Esophagus muscularis mucosa (tissue), 4 donors: ENCODE data around the gene SLC35B2. TPM values are rescaled to one million over a fixed set of nuclear protein-coding genes. Genes with fewer than 3 reads are reported as not detected.

Experiments
- DNase-seq: peaks from one replicate; pipeline ENCODE4 v3.0.0-alpha.2; 2017; ENCODE audit errors: extremely low spot score
- H3K27ac ChIP-seq, 4 donors: fragments of 200-600 bp; sonication (generic); replicated peaks in 1 of 4; 1 replicate in 3 of 4; 2 replicates in 1 of 4; pipeline ENCODE4 v1.5.1; 2016 to 2019; ENCODE audit warnings: mild to moderate bottlenecking in 1 of 4
- H3K27me3 ChIP-seq, 4 donors: fragments of 200-600 bp; sonication (generic); one replicate each; pipeline versions ENCODE4 v1.5.1 to v1.6.0; 2016 to 2019
- H3K36me3 ChIP-seq, 4 donors: fragments of 200-600 bp; sonication (generic); one replicate each; pipeline ENCODE4 v1.5.1; 2016 to 2019
- H3K4me1 ChIP-seq, 4 donors: fragments of 200-600 bp; sonication (generic); one replicate each; pipeline ENCODE4 v1.5.1; 2016 to 2019
- H3K4me3 ChIP-seq, 4 donors: fragments of 200-600 bp; sonication (generic); 1 replicate in 2 of 4; 2 replicates in 2 of 4; pipeline ENCODE4 v1.5.1; 2016 to 2019; ENCODE audit warnings: mild to moderate bottlenecking in 4 of 4, moderate library complexity in 1 of 4
- H3K9me3 ChIP-seq, 4 donors: fragments of 200-600 bp; sonication (generic); 1 replicate in 3 of 4; 2 replicates in 1 of 4; pipeline ENCODE4 v1.5.1; 2016 to 2019
- CTCF ChIP-seq, 3 experiments: fragments of 200-600 bp in 2 of 3; fragments of 450-650 bp in 1 of 3; sonication (generic) in 2 of 3; IDR thresholded peaks; one replicate each; pipeline ENCODE4 v1.5.1; 2017 to 2019; ENCODE audit warnings: antibody characterized with exemption in 3 of 3, mild to moderate bottlenecking in 2 of 3, moderate library complexity in 1 of 3
- EP300 ChIP-seq: sonication (generic); formaldehyde crosslinking; IDR thresholded peaks from one replicate; pipeline ENCODE4 v1.6.1; 2017; ENCODE audit warnings: antibody characterized with exemption
- POLR2A ChIP-seq: fragments of 450-650 bp; IDR thresholded peaks from one replicate; pipeline ENCODE4 v1.6.1; 2017; ENCODE audit warnings: antibody characterized with exemption, moderate library complexity, mild to moderate bottlenecking, low read depth
- POLR2AphosphoS5 ChIP-seq, 2 donors: sonication (generic); formaldehyde crosslinking; IDR thresholded peaks; one replicate each; pipeline ENCODE4 v1.6.1; 2017; ENCODE audit warnings: antibody characterized with exemption in 2 of 2
- WGBS: methylation state at CpG from one replicate; pipeline ENCODE4 v1.1.5; 2018; 5-methylcytosine and 5-hydroxymethylcytosine counted together
- intact Hi-C: fragments of 100-400 bp; cut with DNase I; formaldehyde crosslinking; loops from one replicate; pipeline ENCODE4 v1.15.1; 2023
- total RNA-seq, 4 donors: library from RNA; depleted of rRNA; stranded (reverse); fragments of >200 nt; gene quantifications; one replicate each; pipeline versions ENCODE4 v1.1.0 to v1.2.1, GENCODE V29; 2016

SLC35B2 gene
- total RNA-seq, 4 donors from 2014 or later: 22.8 to 37.9 (median 32.6) TPM

- H3K4me3 ChIP-seq: no peak overlapping the region
- H3K27ac ChIP-seq: no peak overlapping the region
- no peaks in the 10 kb centered on the region for H3K36me3 ChIP-seq
- no peak for DNase-seq
- no peak for TF ChIP-seq CTCF (IDR thresholded peaks at IDR 0.05)
- TF ChIP-seq POLR2AphosphoS5 (IDR thresholded peaks at IDR 0.05): no peak
- TF ChIP-seq POLR2A: no peak
- no peak for TF ChIP-seq EP300
- H3K9me3 ChIP-seq: no peaks in the 10 kb centered on the region
- intact Hi-C loops: no loop called here
- peaks cover 9 to 31% (median 26%) of the 10 kb centered on the region in 4 donors for H3K4me1 ChIP-seq
- H3K27me3 ChIP-seq: peaks cover 4 to 91% (median 46%) of the 10 kb centered on the region in 4 donors
- 66% methylated on average over 3 of the region's 3 CpGs for WGBS
Measured at GRCh38 chr6:44271914-44272313, 14.6 kb upstream of the SLC35B2 start.

- no peak overlapping the region for H3K27ac ChIP-seq
- no peaks in the 10 kb centered on the region for H3K36me3 ChIP-seq
- no peak overlapping the region for H3K4me3 ChIP-seq
- H3K4me1 ChIP-seq: peaks cover 9 to 26% (median 24%) of the 10 kb centered on the region in 4 donors
- intact Hi-C loops: no loop called here
- TF ChIP-seq CTCF (IDR thresholded peaks at IDR 0.05) (no peak), POLR2AphosphoS5 (IDR thresholded peaks at IDR 0.05) (no peak), EP300 (no peak), POLR2A (no peak)
- DNase-seq: no peak
- H3K27me3 ChIP-seq: peaks cover 4 to 85% (median 45%) of the 10 kb centered on the region in 4 donors
- 87% methylated on average over 6 of the region's 6 CpGs for WGBS
- H3K9me3 ChIP-seq: no peaks in the 10 kb centered on the region
Measured at GRCh38 chr6:44271406-44271723, 14.0 kb upstream of the SLC35B2 start.

GRCh38 chr6:44270526-44271405, 13.4 kb upstream of the SLC35B2 start:
- WGBS: 8% methylated on average over 10 of the region's 90 CpGs
- no peak for TF ChIP-seq EP300
- TF ChIP-seq CTCF (IDR thresholded peaks at IDR 0.05): no peak
- no peak for TF ChIP-seq POLR2A
- no peak for TF ChIP-seq POLR2AphosphoS5 (IDR thresholded peaks at IDR 0.05)
- peak overlapping the region; percentile 47 to 61 (median 51) for H3K4me3 ChIP-seq
- H3K36me3 ChIP-seq: no peaks in the 10 kb centered on the region
- no peak overlapping the region for H3K27ac ChIP-seq
- peaks cover 4 to 79% (median 41%) of the 10 kb centered on the region in 4 donors for H3K27me3 ChIP-seq
- no peaks in the 10 kb centered on the region for H3K9me3 ChIP-seq
- intact Hi-C loops: no loop called here
- H3K4me1 ChIP-seq: peaks cover 8 to 23% (median 19%) of the 10 kb centered on the region in 4 donors
- DNase-seq: no peak

- no peaks in the 10 kb centered on the region for H3K36me3 ChIP-seq
- H3K27ac ChIP-seq: no peak within 1 kb of the TSS
- no peak for DNase-seq
- intact Hi-C loops: no loop called here
- H3K9me3 ChIP-seq: no peaks in the 10 kb centered on the region
- TF ChIP-seq POLR2AphosphoS5 (IDR thresholded peaks at IDR 0.05) (no peak), POLR2A (no peak), CTCF (IDR thresholded peaks at IDR 0.05) (no peak), EP300 (no peak)
- H3K27me3 ChIP-seq: peaks cover 4 to 72% (median 35%) of the 10 kb centered on the region in 4 donors
- peaks cover 5 to 24% (median 15%) of the 10 kb centered on the region in 4 donors for H3K4me1 ChIP-seq
- 31% methylated on average over 11 of the region's 29 CpGs for WGBS
- peak within 1 kb of the TSS; percentile 47 to 61 (median 51) for H3K4me3 ChIP-seq
Measured at GRCh38 chr6:44269921-44270525, 12.7 kb upstream of the SLC35B2 start, which contains the start of gene TMEM151B. Gene TMEM151B, plus strand, starts transcription at chr6:44270450. Its CDS starts 293 bp downstream, at chr6:44270743.
